GM13977 (cell line): ENCODE data around the gene TRRAP.

ENCODE experiments used
- DNase-seq: peaks from one replicate; pipeline ENCODE4 v3.0.0; 2012; ENCODE audit warnings: low spot score
- CTCF ChIP-seq: IDR thresholded peaks from 2 replicates; pipeline ENCODE4 v1.5.1; 2012; ENCODE audit warnings: mild to moderate bottlenecking, control low read depth; ENCODE audit not compliant: insufficient read depth; ENCODE audit errors: extremely low read depth, missing control alignments
- in situ Hi-C: fragments of 300-500 bp; cut with MboI; formaldehyde crosslinking; loops from one replicate; pipeline ENCODE4 v1.12.0; 2022; ENCODE audit warnings: low sequenced_read_pairs, low pct_unique_long_range_greater_than_20kb, mixed read lengths, inconsistent platforms; ENCODE audit not compliant: unreplicated experiment

TRRAP gene

DNA sequence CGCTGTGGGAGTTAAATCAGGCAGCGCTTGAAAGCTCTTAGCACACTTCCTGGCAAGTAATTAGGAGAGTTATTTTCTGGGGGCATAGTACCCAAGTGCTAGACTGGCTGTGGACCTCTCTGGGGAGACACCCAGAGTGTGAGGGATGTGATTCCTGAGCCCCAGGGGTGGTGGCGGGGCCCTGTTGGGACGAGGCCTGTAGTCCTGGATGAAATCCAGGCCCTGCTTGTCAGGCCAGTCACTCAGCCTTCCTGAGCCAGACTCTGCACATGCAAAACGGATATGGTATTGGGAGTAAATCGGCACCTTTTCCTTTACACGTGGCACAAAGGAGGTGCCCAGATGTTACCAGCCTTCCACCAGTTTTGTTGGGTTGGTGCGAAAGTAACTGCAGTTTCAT lies 31.2 kb downstream of the TRRAP start:
- in situ Hi-C loops = no loop called here
- DNase-seq = no peak
- no peak for TF ChIP-seq CTCF

GRCh38 chr7:98910427-98910826 lies 32.1 kb downstream of the TRRAP start:
- no peak for TF ChIP-seq CTCF
- no peak for DNase-seq
- in situ Hi-C loops = no loop called here

GRCh38 chr7:98911916-98912315 lies 33.6 kb downstream of the TRRAP start:
- in situ Hi-C loops = no loop called here
- TF ChIP-seq CTCF = no peak
- DNase-seq = no peak

DNA sequence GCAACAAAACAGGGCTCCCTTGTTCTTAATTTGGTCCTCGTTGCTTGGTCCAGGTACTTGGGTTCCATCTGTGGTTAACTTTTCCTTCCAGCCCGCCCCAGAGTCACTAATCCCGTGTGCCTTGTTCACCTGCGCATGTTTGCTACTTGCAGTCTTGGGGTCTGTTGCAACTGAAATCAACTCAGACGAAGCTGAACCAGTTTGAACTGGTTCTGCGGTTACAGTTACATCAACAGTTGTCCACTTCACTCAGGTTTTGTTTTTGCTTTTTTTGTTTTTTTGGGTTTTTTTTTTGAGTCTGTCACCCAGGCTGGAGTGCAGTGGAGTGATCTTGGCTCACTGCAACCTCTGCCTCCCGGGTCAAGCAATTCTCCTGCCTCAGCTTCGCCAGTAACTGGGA lies 34.7 kb downstream of the TRRAP start:
- TF ChIP-seq CTCF = no peak
- in situ Hi-C loops = no loop called here
- no peak for DNase-seq

DNA sequence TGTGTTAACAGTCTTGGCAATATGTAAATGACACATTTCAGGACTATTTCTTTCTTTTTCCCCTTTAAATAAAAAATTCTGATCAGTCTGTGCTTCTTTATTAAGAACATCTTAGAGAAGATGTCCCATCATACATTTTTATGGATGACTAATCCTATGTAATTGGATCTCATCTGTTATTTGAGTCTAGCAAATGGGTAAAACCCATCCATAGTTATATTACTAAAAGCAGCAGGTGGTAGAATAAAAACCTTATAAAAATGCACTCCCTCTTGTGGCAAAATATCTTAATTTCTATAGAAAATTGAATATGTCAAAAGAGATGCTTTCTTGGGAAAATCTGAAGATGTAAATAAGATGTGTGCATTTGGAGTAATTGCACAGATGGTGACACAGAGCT lies 35.3 kb downstream of the TRRAP start:
- no peak for TF ChIP-seq CTCF
- no peak for DNase-seq
- in situ Hi-C loops = no loop called here

- no peak for DNase-seq
- in situ Hi-C loops = no loop called here
- no peak for TF ChIP-seq CTCF
Observed at GRCh38 chr7:98917331-98917730, 39.0 kb downstream of the TRRAP start.
